Endothelial cell of umbilical vein (primary cell): ENCODE data around the gene ZDBF2. TPM values are rescaled to one million over a fixed set of nuclear protein-coding genes. Genes with fewer than 3 reads are reported as not detected.

Source experiments
- BruUV-seq: library from RNA; stranded (reverse); fragments of 400-500 nt; replicated peaks from 2 replicates; lab custom pipeline; 2021; lab: Mats Ljungman, UMichigan
- CTCF ChIA-PET: fragments of 300-600, 350-600 bp; sonication (Branson Sonifier 250); formaldehyde crosslinking; loops from one replicate; lab custom pipeline; 2021; ENCODE audit warnings: antibody characterized with exemption, inconsistent platforms; lab: Charles Lee
- POLR2A ChIA-PET: fragments of 300-600, 350-600 bp; sonication (Branson Sonifier 250); formaldehyde crosslinking; loops from one replicate; lab custom pipeline; 2021; ENCODE audit warnings: antibody characterized with exemption, inconsistent platforms; lab: Charles Lee
- DNase-seq: peaks from one replicate; pipeline ENCODE4 v3.0.0-alpha.2; 2011; ENCODE audit warnings: low read depth, low spot score
- FAIRE-seq: peaks from 2 replicates; lab custom pipeline; 2011; peaks lifted over from hg19 to GRCh38; lab: Jason Lieb, UNC
- H2AFZ ChIP-seq: 2 replicates; pipeline ENCODE4 v1.6.0; 2012; ENCODE audit warnings: low read depth, low read length, control low read depth, inconsistent platforms
- H3K27ac ChIP-seq: 2 replicates; pipeline ENCODE4 v1.5.1; 2011; ENCODE audit warnings: low read depth, mild to moderate bottlenecking, control low read depth, low read length, moderate library complexity; ENCODE audit not compliant: insufficient read depth
- H3K27me3 ChIP-seq, 2 experiments: 2 replicates each; pipeline versions ENCODE4 v1.6.0 to v1.6.1; 2011; ENCODE audit warnings: low read length in 2 of 2, mixed read lengths in 1 of 2; ENCODE audit not compliant: control insufficient read depth in 2 of 2, insufficient read depth in 2 of 2
- H3K36me3 ChIP-seq, 2 experiments: 2 replicates in 1 of 2; 3 replicates in 1 of 2; pipeline ENCODE4 v1.5.1; 2011; ENCODE audit warnings: low read length in 2 of 2, mild to moderate bottlenecking in 1 of 2, moderate library complexity in 1 of 2; ENCODE audit not compliant: control insufficient read depth in 2 of 2, insufficient read depth in 2 of 2; ENCODE audit errors: extremely low read depth in 1 of 2
- H3K4me1 ChIP-seq: 3 replicates; pipeline ENCODE4 v1.5.1; 2011; ENCODE audit warnings: mild to moderate bottlenecking, low read length; ENCODE audit not compliant: control insufficient read depth, insufficient read depth; ENCODE audit errors: extremely low read depth
- H3K4me2 ChIP-seq: 2 replicates; pipeline ENCODE4 v1.6.1; 2011; ENCODE audit warnings: low read length, control low read depth, mixed read lengths; ENCODE audit not compliant: insufficient read depth
- H3K4me3 ChIP-seq, 3 experiments: fragments of 200-600 bp in 1 of 3; sonication (generic), shearing (Covaris generic) in 1 of 3; replicated peaks in 1 of 3; 2 replicates each; pipeline ENCODE4 v1.5.1; 2011 to 2016; ENCODE audit warnings: control low read depth in 3 of 3, low read length in 3 of 3, mild to moderate bottlenecking in 2 of 3, inconsistent platforms in 1 of 3, low read depth in 1 of 3, moderate library complexity in 1 of 3; ENCODE audit not compliant: insufficient read depth in 1 of 3
- H3K79me2 ChIP-seq: 2 replicates; pipeline ENCODE4 v1.6.0; 2012; ENCODE audit warnings: low read length, inconsistent platforms; ENCODE audit not compliant: control insufficient read depth, insufficient read depth
- H3K9ac ChIP-seq: replicated peaks from 2 replicates; pipeline ENCODE3; 2011; ENCODE audit warnings: low read length, control low read depth; ENCODE audit not compliant: insufficient read depth; ENCODE audit errors: extremely low read depth
- H3K9me1 ChIP-seq: replicated peaks from 3 replicates; pipeline ENCODE4 v1.6.0; 2011; ENCODE audit warnings: mild to moderate bottlenecking, low read length; ENCODE audit not compliant: control insufficient read depth, insufficient read depth; ENCODE audit errors: extremely low read depth
- H3K9me3 ChIP-seq: replicated peaks from 2 replicates; pipeline ENCODE4 v1.5.1; 2012; ENCODE audit warnings: low read length, inconsistent platforms; ENCODE audit not compliant: control insufficient read depth, insufficient read depth
- H4K20me1 ChIP-seq: replicated peaks from 2 replicates; pipeline ENCODE3; 2011; ENCODE audit warnings: mild to moderate bottlenecking, low read length; ENCODE audit not compliant: control insufficient read depth, insufficient read depth; ENCODE audit errors: extremely low read depth
- EZH2 ChIP-seq: IDR thresholded peaks from 2 replicates; pipeline ENCODE4 v1.6.1; 2012; ENCODE audit warnings: borderline replicate concordance, low read depth, mild to moderate bottlenecking, moderate library complexity, low read length, inconsistent platforms; ENCODE audit not compliant: severe bottlenecking
- FOS ChIP-seq: IDR thresholded peaks from 2 replicates; pipeline ENCODE4 v1.6.1; 2011; ENCODE audit warnings: mild to moderate bottlenecking, low read length, moderate library complexity, borderline replicate concordance; ENCODE audit not compliant: insufficient read depth
- GATA2 ChIP-seq: IDR thresholded peaks from 2 replicates; pipeline ENCODE4 v1.7.0; 2011; ENCODE audit warnings: low read depth, mild to moderate bottlenecking, moderate library complexity, mixed read lengths, low read length; ENCODE audit not compliant: insufficient read length, insufficient read depth
- JUN ChIP-seq: IDR thresholded peaks from 2 replicates; pipeline ENCODE4 v1.6.1; 2011; ENCODE audit warnings: borderline replicate concordance, low read depth; ENCODE audit not compliant: insufficient read length, insufficient read depth
- MAX ChIP-seq: IDR thresholded peaks from 2 replicates; pipeline ENCODE4 v1.6.1; 2011; ENCODE audit not compliant: insufficient read depth, insufficient read length
- MYC ChIP-seq: IDR thresholded peaks from one replicate; pipeline ENCODE4 v1.6.1; 2011; ENCODE audit warnings: mild to moderate bottlenecking, low read depth, low read length
- POLR2A ChIP-seq: IDR thresholded peaks from 2 replicates; pipeline ENCODE4 v1.6.1; 2012; ENCODE audit warnings: low read depth, mild to moderate bottlenecking, control low read depth, low read length
- POLR2AphosphoS5 ChIP-seq: IDR thresholded peaks from 2 replicates; pipeline ENCODE4 v1.6.1; 2012; ENCODE audit warnings: low read depth, mild to moderate bottlenecking, control low read depth, low read length, moderate library complexity; ENCODE audit not compliant: insufficient read depth
- dilution Hi-C: fragments of 300-500 bp; cut with MboI; formaldehyde crosslinking; loops from one replicate; pipeline ENCODE4 v1.15.0; 2019; ENCODE audit warnings: low sequenced_read_pairs; ENCODE audit not compliant: extremely low pct_ligation_motif_present
- intact Hi-C: fragments of 100-400 bp; cut with micrococcal nuclease; formaldehyde crosslinking; loops from one replicate; pipeline ENCODE4 v1.10.0; 2022
- polyA plus RNA-seq, 4 experiments: library from polyadenylated mRNA; depleted of rRNA in 3 of 4; stranded (reverse) in 3 of 4; unstranded in 1 of 4; fragments of >200 nt; gene quantifications; 2 replicates each; pipeline versions ENCODE4 v1.2.1 to v1.2.3, GENCODE V29; 2011 to 2012; ENCODE audit warnings: missing spikeins in 1 of 4
- total RNA-seq: library from RNA; stranded (reverse); gene quantifications from 2 replicates; pipeline ENCODE4 v1.2.3, GENCODE V29; 2021
- TF ChIP-seq, protein P1 (sequence below), 2 donors: IDR thresholded peaks; 1 replicate in 1 of 2; 2 replicates in 1 of 2; pipeline ENCODE4 v1.5.1; 2011; ENCODE audit warnings: low read length in 2 of 2, mild to moderate bottlenecking in 2 of 2, moderate library complexity in 2 of 2, control low read depth in 1 of 2, inconsistent platforms in 1 of 2, low read depth in 1 of 2; ENCODE audit not compliant: insufficient read depth in 1 of 2; ENCODE audit errors: extremely low read depth in 1 of 2

Gene ZDBF2
- total and polyA plus RNA-seq, 2 donors (not counting 3 experiments of a cell fraction or from before 2014, with no cell fraction given), result 1.3 to 9.6 TPM

- dilution Hi-C loops, result no loop called here
- POLR2A ChIA-PET, result no interaction called here
- CTCF ChIA-PET, result interaction anchor here (0.6 kb wide), 1 partner anchor 12 kb away, joined by 3 read pairs; no protein-coding TSS in a partner anchor
These were observed 35.3 kb upstream of the ZDBF2 start for GRCh38 chr2:206239157-206239556.

More at GRCh38 chr2:206239157-206239556, 35.3 kb upstream of the ZDBF2 start:
- intact Hi-C loops, result no loop called here
- no peaks in the 10 kb centered on the region for H3K4me1 ChIP-seq
- no peak overlapping the region for H3K27ac ChIP-seq
- no peaks in the 10 kb centered on the region for H4K20me1 ChIP-seq
- no peaks in the 10 kb centered on the region for H3K9me1 ChIP-seq
- H3K9me3 ChIP-seq, result no peaks in the 10 kb centered on the region
- no peak overlapping the region for H3K4me3 ChIP-seq
- no peak overlapping the region for H2AFZ ChIP-seq
- H3K36me3 ChIP-seq, result no peaks in the 10 kb centered on the region
- BruUV-seq, result no TSS peak
- H3K79me2 ChIP-seq, result no peaks in the 10 kb centered on the region
- FAIRE-seq (no peak), DNase-seq (no peak)
- no peak overlapping the region for H3K9ac ChIP-seq
- no peaks in the 10 kb centered on the region for H3K27me3 ChIP-seq
- TF ChIP-seq, protein P1, sequence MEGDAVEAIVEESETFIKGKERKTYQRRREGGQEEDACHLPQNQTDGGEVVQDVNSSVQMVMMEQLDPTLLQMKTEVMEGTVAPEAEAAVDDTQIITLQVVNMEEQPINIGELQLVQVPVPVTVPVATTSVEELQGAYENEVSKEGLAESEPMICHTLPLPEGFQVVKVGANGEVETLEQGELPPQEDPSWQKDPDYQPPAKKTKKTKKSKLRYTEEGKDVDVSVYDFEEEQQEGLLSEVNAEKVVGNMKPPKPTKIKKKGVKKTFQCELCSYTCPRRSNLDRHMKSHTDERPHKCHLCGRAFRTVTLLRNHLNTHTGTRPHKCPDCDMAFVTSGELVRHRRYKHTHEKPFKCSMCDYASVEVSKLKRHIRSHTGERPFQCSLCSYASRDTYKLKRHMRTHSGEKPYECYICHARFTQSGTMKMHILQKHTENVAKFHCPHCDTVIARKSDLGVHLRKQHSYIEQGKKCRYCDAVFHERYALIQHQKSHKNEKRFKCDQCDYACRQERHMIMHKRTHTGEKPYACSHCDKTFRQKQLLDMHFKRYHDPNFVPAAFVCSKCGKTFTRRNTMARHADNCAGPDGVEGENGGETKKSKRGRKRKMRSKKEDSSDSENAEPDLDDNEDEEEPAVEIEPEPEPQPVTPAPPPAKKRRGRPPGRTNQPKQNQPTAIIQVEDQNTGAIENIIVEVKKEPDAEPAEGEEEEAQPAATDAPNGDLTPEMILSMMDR (IDR thresholded peaks at IDR 0.05; ENCODE audit: extremely low read depth in 1 of 2, insufficient read depth in 1 of 2, low read depth in 1 of 2, low read length in 2 of 2), result no peak
- TF ChIP-seq JUN, result no peak
- no peak for TF ChIP-seq MYC
- TF ChIP-seq POLR2A, result no peak
- no peak for TF ChIP-seq FOS
- TF ChIP-seq MAX, result no peak
- no peak for TF ChIP-seq EZH2
- TF ChIP-seq GATA2, result no peak
- no peak for TF ChIP-seq POLR2AphosphoS5
- no peak overlapping the region for H3K4me2 ChIP-seq
